VCaP (cell line): ENCODE results near the gene PHKB.

ENCODE experiments used
- H3K27ac ChIP-seq: fragments of 450-650 bp; 2 replicates; pipeline ENCODE4 v1.5.1; 2017
- CTCF ChIP-seq: fragments of 450-650 bp; conservative IDR thresholded peaks from 2 replicates; pipeline ENCODE4 v1.5.1; 2017; ENCODE audit warnings: mild to moderate bottlenecking, moderate library complexity

PHKB gene

GRCh38 chr16:47486856-47487255, 25.7 kb downstream of the PHKB start:
- H3K27ac ChIP-seq: no peak overlapping the region
- TF ChIP-seq CTCF: no peak

- TF ChIP-seq CTCF: no peak
- no peak overlapping the region for H3K27ac ChIP-seq
These were observed 26.9 kb downstream of the PHKB start for GRCh38 chr16:47488051-47488450.

DNA sequence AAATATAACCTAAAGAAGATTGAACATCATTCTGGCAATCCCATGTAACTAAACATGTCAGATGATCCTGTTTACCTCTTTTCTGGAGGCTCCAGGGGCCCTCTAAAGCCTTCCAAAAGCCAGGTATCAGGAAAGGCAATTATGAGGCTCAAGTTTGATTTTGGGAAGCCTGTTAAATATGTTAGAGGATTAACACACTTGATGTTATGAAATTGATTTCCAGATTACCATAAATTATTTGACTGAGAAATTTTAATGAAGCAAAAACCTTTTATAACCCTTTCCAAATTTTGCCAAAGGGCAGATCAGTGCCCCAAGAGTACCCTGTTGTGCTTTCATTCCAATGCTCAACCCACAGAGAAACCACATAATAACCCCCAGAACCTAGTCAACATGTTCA, 29.3 kb downstream of the PHKB start:
- H3K27ac ChIP-seq: no peak overlapping the region
- no peak for TF ChIP-seq CTCF

DNA sequence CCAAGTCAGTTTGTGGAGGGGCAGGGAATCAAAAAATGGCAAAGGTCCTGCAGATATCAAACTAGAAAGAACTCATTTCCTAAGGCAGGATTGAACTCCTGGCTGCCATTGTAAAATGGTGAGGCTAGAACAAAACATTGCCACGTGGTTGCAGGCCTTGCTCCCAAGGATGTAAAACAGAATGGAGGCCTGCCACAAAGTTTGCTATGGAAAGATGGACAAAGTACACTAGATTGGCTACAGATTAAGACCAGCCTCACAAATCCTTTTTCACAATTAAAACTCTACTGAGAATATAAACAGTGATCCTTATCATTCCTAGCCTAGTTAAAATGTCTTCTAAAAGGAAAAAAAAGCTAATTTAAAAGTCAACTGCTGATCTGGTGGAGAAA, 30.9 kb downstream of the PHKB start:
- TF ChIP-seq CTCF: no peak
- no peak overlapping the region for H3K27ac ChIP-seq

DNA sequence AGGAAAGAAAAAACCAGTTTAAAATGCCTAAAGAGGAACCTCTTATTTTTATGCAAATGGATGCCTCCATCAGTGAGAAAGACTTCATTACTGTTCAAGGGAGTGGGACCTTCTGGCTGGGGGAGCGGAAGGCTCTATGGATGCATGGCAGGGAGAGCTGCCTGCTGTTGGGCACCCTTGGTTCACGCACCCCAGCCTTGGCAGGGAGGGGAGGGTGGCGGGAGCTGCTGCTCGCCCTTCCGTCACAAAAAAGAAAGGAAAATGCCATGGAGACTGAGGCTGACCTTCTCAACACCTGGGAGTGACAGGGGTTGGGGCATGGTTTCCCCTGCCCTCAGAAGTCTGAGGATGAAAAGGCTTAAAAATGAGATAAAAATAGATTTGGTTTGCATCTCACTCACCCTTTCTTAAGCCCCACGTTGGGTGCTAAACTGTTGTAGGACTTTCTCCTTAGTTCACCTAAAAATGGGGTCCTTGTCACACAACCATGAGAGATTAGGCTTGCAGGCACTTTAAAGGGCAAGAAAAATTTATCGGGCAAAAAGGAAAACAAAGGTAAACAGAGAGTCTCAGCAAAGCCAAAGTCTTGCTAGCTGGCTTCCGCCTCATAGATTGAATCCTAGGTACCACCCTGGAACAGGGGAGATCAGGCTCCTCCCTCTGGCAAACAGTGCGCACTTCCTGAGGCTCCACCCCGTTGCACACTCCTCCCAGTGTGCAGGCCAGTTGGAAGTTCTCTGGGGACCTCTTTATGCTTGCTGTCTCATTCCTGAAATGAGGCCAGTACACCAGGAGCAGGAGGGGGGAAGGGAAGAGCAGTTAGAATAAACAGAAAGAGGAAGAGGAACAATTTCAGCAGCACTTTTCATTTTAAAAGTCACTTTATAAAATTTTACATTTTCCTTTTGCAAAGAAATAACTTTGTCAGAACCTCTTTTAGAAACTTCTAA, 31.6 kb downstream of the PHKB start:
- no peak for TF ChIP-seq CTCF
- H3K27ac ChIP-seq: no peak overlapping the region

GRCh38 chr16:47493381-47494337, 32.5 kb downstream of the PHKB start:
- H3K27ac ChIP-seq: no peak overlapping the region
- no peak for TF ChIP-seq CTCF

DNA sequence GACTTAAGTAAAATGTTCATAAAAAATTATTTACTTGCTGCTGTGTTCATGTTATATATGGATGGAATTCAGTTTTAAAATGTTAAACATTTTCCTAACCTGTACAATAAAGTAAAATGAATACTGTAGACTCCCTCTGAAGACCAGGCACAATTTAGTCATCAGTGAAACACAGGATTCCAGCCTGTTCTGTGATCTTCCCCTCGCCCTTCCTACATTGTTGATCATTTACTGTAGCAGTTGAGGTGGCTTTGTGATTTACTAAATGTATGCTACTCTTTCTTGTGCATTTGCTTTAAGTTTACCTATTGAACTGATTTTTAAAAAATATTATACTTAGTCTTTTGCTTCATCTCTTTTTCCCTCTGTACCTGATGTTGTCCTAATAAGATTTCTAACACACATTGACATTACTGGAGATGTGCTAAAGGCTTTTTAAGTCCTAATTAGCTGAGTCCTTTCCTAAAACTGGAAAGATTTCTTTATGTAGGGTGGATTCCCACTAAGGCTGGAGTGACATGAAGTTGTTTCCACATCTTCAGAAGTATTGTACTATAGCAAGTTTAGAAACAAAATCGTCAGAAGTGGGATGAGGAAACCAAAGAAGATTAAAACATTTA, 38.1 kb downstream of the PHKB start:
- no peak overlapping the region for H3K27ac ChIP-seq
- TF ChIP-seq CTCF: no peak
